SK-N-SH (cell line): ENCODE data around the gene TMEM200C.

Experiments
- CTCF ChIP-seq: fragments of 200-600 bp; sonication (generic); IDR thresholded peaks from 2 replicates; pipeline ENCODE4 v1.6.1; 2017; ENCODE audit warnings: antibody characterized with exemption, mild to moderate bottlenecking, moderate library complexity
- ELF1 ChIP-seq: IDR thresholded peaks from 2 replicates; pipeline ENCODE4 v1.4.0; 2012
- EP300 ChIP-seq, 2 experiments: IDR thresholded peaks; 2 replicates each; pipeline versions ENCODE4 v1.4.0 to v1.6.1; 2012; ENCODE audit warnings: borderline replicate concordance in 1 of 2, low read depth in 1 of 2, low read length in 1 of 2
- GATA2 ChIP-seq: sonication (generic); formaldehyde crosslinking; IDR thresholded peaks from 2 replicates; pipeline ENCODE4 v1.5.0; 2020; ENCODE audit warnings: mild to moderate bottlenecking, missing genetic modification reagents
- JUND ChIP-seq: IDR thresholded peaks from 2 replicates; pipeline ENCODE4 v1.4.0; 2012
- MAX ChIP-seq: IDR thresholded peaks from 2 replicates; pipeline ENCODE4 v1.4.0; 2012; ENCODE audit warnings: low read depth
- MXI1 ChIP-seq: IDR thresholded peaks from 2 replicates; pipeline ENCODE4 v1.6.1; 2012; ENCODE audit warnings: mild to moderate bottlenecking, low read depth, low read length, improper control_type of control experiment
- NFIC ChIP-seq: IDR thresholded peaks from 2 replicates; pipeline ENCODE4 v1.4.0; 2012; ENCODE audit warnings: borderline replicate concordance
- RCOR1 ChIP-seq: fragments of 150-350 bp; IDR thresholded peaks from 2 replicates; pipeline ENCODE4 v1.6.1; 2017; ENCODE audit warnings: antibody characterized with exemption, low read length
- REST ChIP-seq: IDR thresholded peaks from 2 replicates; pipeline ENCODE4 v1.6.1; 2012; ENCODE audit warnings: mild to moderate bottlenecking, low read depth, low read length, moderate library complexity
- ZBTB33 ChIP-seq: IDR thresholded peaks from 2 replicates; pipeline ENCODE4 v1.4.0; 2012; ENCODE audit warnings: low read depth, borderline replicate concordance

GRCh38 chr18:5899835-5900234, 4.5 kb upstream of the TMEM200C start:
- no peak for TF ChIP-seq CTCF
- no peak for TF ChIP-seq MXI1
- no peak for TF ChIP-seq MAX
- TF ChIP-seq JUND, result no peak
- TF ChIP-seq REST, result no peak
- no peak for TF ChIP-seq ZBTB33
- no peak for TF ChIP-seq EP300 (IDR thresholded peaks at IDR 0.05; ENCODE audit: borderline replicate concordance in 1 of 2, low read depth in 1 of 2, low read length in 1 of 2)
- no peak for TF ChIP-seq ELF1
- TF ChIP-seq RCOR1, result no peak
- no peak for TF ChIP-seq NFIC
- no peak for TF ChIP-seq GATA2 (CRISPR knock-in tag)
